ENCODE results near the gene LAYN.

GRCh38 chr11:111569476-111569875 lies 29.0 kb downstream of the LAYN start:
- TF ChIP-seq CTCF (IDR thresholded peaks at IDR 0.05) (no peak), POLR2A (IDR thresholded peaks at IDR 0.05) (no peak)
